ENCODE results near the gene ZNF664. TPM values are rescaled to one million over a fixed set of nuclear protein-coding genes. Genes with fewer than 3 reads are reported as not detected.

The ZNF664 gene
- total RNA-seq, 2 donors from 2014 or later, result 53.1 to 56.2 TPM

DNA sequence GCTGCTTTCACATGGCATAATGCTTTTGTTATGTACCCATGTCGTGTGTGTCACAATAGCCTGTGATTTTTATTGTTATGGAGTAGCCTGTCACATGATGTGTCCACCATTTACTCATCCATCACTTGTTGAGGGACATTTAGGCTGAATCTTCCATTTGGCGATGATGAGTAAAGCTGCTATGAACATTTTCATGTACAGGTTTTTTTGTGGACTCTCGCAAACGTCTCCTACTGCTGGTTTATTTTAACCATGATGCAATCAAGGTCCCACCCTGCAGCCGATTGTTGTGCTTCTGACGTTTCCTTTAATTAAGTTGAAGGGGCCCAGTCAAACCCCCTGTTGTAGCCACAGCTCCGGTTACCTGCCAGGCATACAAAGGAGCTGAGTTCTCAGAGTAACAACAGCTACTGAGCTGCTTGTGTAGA is 63.2 kb downstream of the ZNF664 start:
- H3K27ac ChIP-seq, result no peak overlapping the region
- no peak for DNase-seq (ENCODE audit: low spot score)
- no peaks in the 10 kb centered on the region for H3K9me3 ChIP-seq
- no peaks in the 10 kb centered on the region for H3K27me3 ChIP-seq
- no peaks in the 10 kb centered on the region for H3K36me3 ChIP-seq
- H3K4me3 ChIP-seq, result no peak overlapping the region
- H3K4me1 ChIP-seq, result no peaks in the 10 kb centered on the region
- TF ChIP-seq, protein P1, sequence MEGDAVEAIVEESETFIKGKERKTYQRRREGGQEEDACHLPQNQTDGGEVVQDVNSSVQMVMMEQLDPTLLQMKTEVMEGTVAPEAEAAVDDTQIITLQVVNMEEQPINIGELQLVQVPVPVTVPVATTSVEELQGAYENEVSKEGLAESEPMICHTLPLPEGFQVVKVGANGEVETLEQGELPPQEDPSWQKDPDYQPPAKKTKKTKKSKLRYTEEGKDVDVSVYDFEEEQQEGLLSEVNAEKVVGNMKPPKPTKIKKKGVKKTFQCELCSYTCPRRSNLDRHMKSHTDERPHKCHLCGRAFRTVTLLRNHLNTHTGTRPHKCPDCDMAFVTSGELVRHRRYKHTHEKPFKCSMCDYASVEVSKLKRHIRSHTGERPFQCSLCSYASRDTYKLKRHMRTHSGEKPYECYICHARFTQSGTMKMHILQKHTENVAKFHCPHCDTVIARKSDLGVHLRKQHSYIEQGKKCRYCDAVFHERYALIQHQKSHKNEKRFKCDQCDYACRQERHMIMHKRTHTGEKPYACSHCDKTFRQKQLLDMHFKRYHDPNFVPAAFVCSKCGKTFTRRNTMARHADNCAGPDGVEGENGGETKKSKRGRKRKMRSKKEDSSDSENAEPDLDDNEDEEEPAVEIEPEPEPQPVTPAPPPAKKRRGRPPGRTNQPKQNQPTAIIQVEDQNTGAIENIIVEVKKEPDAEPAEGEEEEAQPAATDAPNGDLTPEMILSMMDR (IDR thresholded peaks at IDR 0.05), result no peak

DNA sequence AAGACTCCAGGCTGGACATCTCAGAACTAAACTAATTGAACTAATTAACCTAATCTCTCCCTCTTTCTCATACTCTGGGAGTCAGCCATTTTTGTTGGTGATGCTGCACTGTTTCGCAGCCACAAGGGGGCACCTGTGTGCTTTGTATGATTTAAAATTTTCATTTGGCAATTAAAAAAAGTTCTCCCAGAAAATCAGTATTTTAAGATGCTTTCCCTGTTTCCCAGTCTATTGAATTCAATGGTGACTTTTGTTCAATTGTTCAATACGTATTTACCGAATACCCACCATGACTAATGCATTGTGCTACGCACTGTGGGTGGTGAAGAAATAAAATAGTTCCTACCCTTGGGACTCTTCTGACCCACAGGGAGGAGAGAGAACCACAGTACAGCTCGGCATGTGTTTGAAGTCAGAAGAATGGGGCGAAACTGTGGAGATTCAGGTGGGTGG is 63.7 kb downstream of the ZNF664 start:
- no peaks in the 10 kb centered on the region for H3K4me1 ChIP-seq
- TF ChIP-seq, protein P1 (IDR thresholded peaks at IDR 0.05), result peak; percentile 94
- no peak overlapping the region for H3K27ac ChIP-seq
- H3K4me3 ChIP-seq, result no peak overlapping the region
- no peak for DNase-seq (ENCODE audit: low spot score)
- no peaks in the 10 kb centered on the region for H3K27me3 ChIP-seq
- no peaks in the 10 kb centered on the region for H3K36me3 ChIP-seq
- H3K9me3 ChIP-seq, result no peaks in the 10 kb centered on the region

DNA sequence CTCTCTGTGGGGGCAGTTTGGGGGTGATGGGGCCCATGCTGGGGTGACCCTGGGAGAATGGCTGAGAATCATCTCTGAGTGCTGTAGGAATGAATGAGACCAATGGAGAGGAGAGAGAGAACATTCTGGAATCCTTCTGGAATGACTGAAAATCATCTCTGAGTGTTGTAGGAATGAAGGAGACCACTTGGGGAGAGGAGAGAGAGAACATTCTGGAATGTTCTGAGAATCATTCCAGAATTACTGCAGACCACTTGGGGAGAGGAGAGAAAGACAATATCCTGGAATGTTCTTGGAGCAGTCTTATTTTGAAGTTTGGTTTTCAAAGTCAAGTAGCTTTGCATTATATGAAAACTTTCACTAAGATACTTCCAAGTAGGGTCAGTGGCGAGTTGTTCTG is 64.3 kb downstream of the ZNF664 start:
- no peaks in the 10 kb centered on the region for H3K27me3 ChIP-seq
- H3K4me3 ChIP-seq, result no peak overlapping the region
- DNase-seq (ENCODE audit: low spot score), result no peak
- no peaks in the 10 kb centered on the region for H3K4me1 ChIP-seq
- TF ChIP-seq, protein P1 (IDR thresholded peaks at IDR 0.05), result no peak
- H3K27ac ChIP-seq, result no peak overlapping the region
- no peaks in the 10 kb centered on the region for H3K36me3 ChIP-seq
- H3K9me3 ChIP-seq, result no peaks in the 10 kb centered on the region

DNA sequence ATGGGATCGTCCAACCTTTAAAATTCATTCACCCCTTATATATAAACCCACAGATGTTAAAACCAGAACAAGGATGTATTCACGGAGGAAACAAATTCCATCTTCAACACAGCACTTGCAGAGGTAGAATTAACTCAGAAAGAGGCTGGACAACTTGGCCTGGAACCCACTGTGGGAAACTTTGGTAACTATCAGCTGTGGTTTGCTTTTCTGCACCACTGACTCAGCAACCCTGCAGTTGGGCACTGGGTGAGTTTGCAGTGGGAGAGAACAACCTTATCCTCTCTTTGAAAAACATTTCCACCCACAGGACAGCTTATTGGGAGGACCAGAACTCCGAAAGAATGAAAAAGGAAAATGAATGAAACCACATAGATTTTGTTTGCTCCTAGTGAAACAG is 66.3 kb downstream of the ZNF664 start:
- Histone ChIP-seq H3K27me3 (no peaks in the 10 kb centered on the region), H3K36me3 (no peaks in the 10 kb centered on the region), H3K27ac (no peak overlapping the region), H3K9me3 (no peaks in the 10 kb centered on the region), H3K4me1 (no peaks in the 10 kb centered on the region), H3K4me3 (no peak overlapping the region)
- TF ChIP-seq, protein P1 (IDR thresholded peaks at IDR 0.05), result no peak
- DNase-seq (ENCODE audit: low spot score), result no peak

DNA sequence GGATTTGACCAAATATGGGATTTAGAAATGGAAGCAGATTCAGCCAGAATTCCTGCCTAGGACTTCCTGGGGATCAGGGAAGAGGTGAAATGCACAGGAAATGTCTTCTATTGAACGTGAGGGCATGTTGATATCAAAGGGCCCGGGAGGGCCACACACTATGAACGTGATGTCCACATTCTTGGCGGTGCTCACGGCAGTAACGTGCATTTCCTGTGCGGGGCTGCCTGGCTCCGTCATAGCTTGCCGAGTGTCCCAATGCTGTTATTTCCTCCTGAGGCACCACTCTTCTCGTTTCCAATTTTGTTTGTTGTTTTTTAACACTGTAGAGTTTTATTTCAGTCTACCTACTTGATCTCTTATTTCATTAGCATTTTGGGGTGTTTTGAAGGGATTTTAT is 67.3 kb downstream of the ZNF664 start:
- Histone ChIP-seq H3K27me3 (no peaks in the 10 kb centered on the region), H3K9me3 (no peaks in the 10 kb centered on the region), H3K4me3 (no peak overlapping the region), H3K4me1 (no peaks in the 10 kb centered on the region), H3K27ac (no peak overlapping the region), H3K36me3 (no peaks in the 10 kb centered on the region)
- TF ChIP-seq, protein P1 (IDR thresholded peaks at IDR 0.05), result no peak
- DNase-seq (ENCODE audit: low spot score), result no peak

DNA sequence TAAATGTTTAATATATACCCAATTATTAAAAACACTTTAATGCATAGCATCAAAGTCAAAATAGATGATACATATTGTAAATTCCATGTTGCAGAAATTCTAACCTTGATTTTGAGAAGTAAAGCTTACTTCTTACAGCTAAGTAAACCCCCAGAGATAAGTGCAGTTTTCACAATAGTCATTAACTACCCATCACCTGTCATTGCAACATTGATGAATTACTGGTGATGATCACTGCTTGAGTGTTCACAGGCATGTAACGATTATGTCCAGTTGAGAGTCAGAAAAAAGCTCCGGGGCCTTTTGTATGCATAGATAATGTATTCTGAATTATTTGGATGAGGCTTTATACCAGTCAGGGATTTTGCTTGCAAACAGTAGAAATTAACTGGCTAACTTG is 67.7 kb downstream of the ZNF664 start:
- no peaks in the 10 kb centered on the region for H3K4me1 ChIP-seq
- DNase-seq (ENCODE audit: low spot score), result no peak
- no peaks in the 10 kb centered on the region for H3K36me3 ChIP-seq
- no peak overlapping the region for H3K27ac ChIP-seq
- TF ChIP-seq, protein P1 (IDR thresholded peaks at IDR 0.05), result no peak
- H3K27me3 ChIP-seq, result no peaks in the 10 kb centered on the region
- H3K9me3 ChIP-seq, result no peaks in the 10 kb centered on the region
- no peak overlapping the region for H3K4me3 ChIP-seq

Measured in right atrium auricular region (tissue), 2 donors.